ENCODE results near the gene ACAP3. TPM values are rescaled to one million over a fixed set of nuclear protein-coding genes. Genes with fewer than 3 reads are reported as not detected.

The ACAP3 gene
- total and polyA plus RNA-seq, 10 of the 15 experiments (the other 5 are each of a cell fraction or from before 2014, with no cell fraction given), result 0.05 to 34.2 (median 7.1) TPM

GRCh38 chr1:1348420-1349255 lies 40.9 kb upstream of the ACAP3 start:
- peaks cover 6% of the 10 kb centered on the region; the same call in 1 of the 2 replicates for H3K4me1 ChIP-seq (ENCODE audit: control insufficient read depth, insufficient read depth, low read length)
- SMC1A ChIA-PET (ENCODE audit: uncharacterized antibody, unreplicated experiment), result interaction anchor here (0.9 kb wide), 1 partner anchor 23 kb away, joined by 3 read pairs; no protein-coding TSS in a partner anchor
- FAIRE-seq (no peak), ATAC-seq (no peak; the same call in 2 of the 3 replicates), DNase-seq (ENCODE audit: low read depth, low spot score) (no peak)
- H3K79me2 ChIP-seq (ENCODE audit: control insufficient read depth, insufficient read depth, low read length), result peaks cover 2% of the 10 kb centered on the region
- peaks cover 0 to 2% of the 10 kb centered on the region in 2 experiments; a peak in 1 of 4 replicates for H3K27me3 ChIP-seq (replicated peaks in 1 of 2; ENCODE audit: control insufficient read depth in 2 of 2, insufficient read depth in 2 of 2, low read length in 1 of 2)
- 1% methylated on average over 52 of the region's 109 CpGs for WGBS (ENCODE audit: insufficient coverage, insufficient replicate concordance, low lambda C conversion rate, missing lambda C conversion rate)
- POLR2A ChIA-PET, result interaction anchor here (0.7 kb wide), 1 partner anchor 27 kb away, joined by 5 read pairs; the partner anchor contains the start of gene AURKAIP1
- no peaks in the 10 kb centered on the region for H4K20me1 ChIP-seq (ENCODE audit: control insufficient read depth, insufficient read depth)
- H3K4me2 ChIP-seq (ENCODE audit: control insufficient read depth, insufficient read depth), result peak overlapping the region; percentile 83
- in situ Hi-C loops (cut with MboI) (no loop called here), intact Hi-C loops (cut with micrococcal nuclease; ENCODE audit: unreplicated experiment) (loop anchor here (2.0 kb wide), 1 partner anchor 50 kb away; the partner anchor contains the start of gene CCNL2)
- CTCF ChIA-PET, result interaction anchor here (0.6 to 2.1 kb wide), 7 partner anchors 21 to 157 kb away, joined by 3 to 12 read pairs (median 4); no protein-coding TSS in a partner anchor
- H3K9me3 ChIP-seq (replicated peaks; ENCODE audit: control insufficient read depth, insufficient read depth, low read length), result no peaks in the 10 kb centered on the region
- H3K9ac ChIP-seq (ENCODE audit: control insufficient read depth, insufficient read depth, low read length), result peak overlapping the region; percentile 38
- H3K36me3 ChIP-seq (ENCODE audit: control insufficient read depth in 2 of 2, insufficient read depth in 2 of 2, low read length in 1 of 2), result no peaks in the 10 kb centered on the region
- no TSS peak for BruUV-seq (replicated peaks)
- H3K27ac ChIP-seq (ENCODE audit: control insufficient read depth, insufficient read depth), result no peak overlapping the region
- peak overlapping the region; percentile 13; the same call in 1 of the 2 replicates for H2AFZ ChIP-seq (ENCODE audit: control insufficient read depth, low read depth, low read length)
- RAD21 ChIA-PET (ENCODE audit: unreplicated experiment), result interaction anchor here (1.1 to 1.5 kb wide), 3 partner anchors 24 to 43 kb away, joined by 3 to 4 read pairs (median 3); partner anchors contain the start of gene AURKAIP1
- H3K4me3 ChIP-seq, result peak overlapping the region; percentile 83
- TF ChIP-seq JUNB (IDR thresholded peaks at IDR 0.05) (no peak), ZNF207 (IDR thresholded peaks at IDR 0.05; ENCODE audit: borderline replicate concordance) (no peak), ZNF217 (IDR thresholded peaks at IDR 0.05) (no peak), DPF2 (IDR thresholded peaks at IDR 0.05) (peak; percentile 51), SMC3 (IDR thresholded peaks at IDR 0.05; ENCODE audit: borderline replicate concordance, low read length) (no peak), RB1 (IDR thresholded peaks at IDR 0.05; ENCODE audit: borderline replicate concordance) (peak; percentile 30; the same call in 1 of the 2 replicates), BHLHE40 (IDR thresholded peaks at IDR 0.05; ENCODE audit: borderline replicate concordance in 1 of 2, low read depth in 2 of 2, low read length in 1 of 2) (peak in 1 of 2 experiments; percentile 51; a peak in 1 of 4 replicates), RELA (IDR thresholded peaks at IDR 0.05; ENCODE audit: borderline replicate concordance, partially characterized antibody) (no peak), LARP7 (IDR thresholded peaks at IDR 0.05) (peak; percentile 59), NKRF (conservative IDR thresholded peaks at IDR 0.05) (peak; percentile 47; the same call in 1 of the 2 replicates), POLR2AphosphoS2 (IDR thresholded peaks at IDR 0.05; ENCODE audit: low read depth, low read length) (no peak), CHD1 (IDR thresholded peaks at IDR 0.05; ENCODE audit: low read depth, low read length) (no peak), EP300 (IDR thresholded peaks at IDR 0.05; ENCODE audit: borderline replicate concordance in 1 of 2, control insufficient read depth in 1 of 2, low read depth in 2 of 2, low read length in 2 of 2) (no peak), ZNF274 (IDR thresholded peaks at IDR 0.05; ENCODE audit: insufficient read depth, insufficient read length) (no peak), YBX1 (IDR thresholded peaks at IDR 0.05) (no peak), PAX5 (IDR thresholded peaks at IDR 0.05; ENCODE audit: borderline replicate concordance, low read depth, low read length) (peak; percentile 80), MAX (IDR thresholded peaks at IDR 0.05; ENCODE audit: low read depth, low read length) (no peak), RFX5 (IDR thresholded peaks at IDR 0.05; ENCODE audit: low read depth, low read length) (no peak), TBL1XR1 (IDR thresholded peaks at IDR 0.05; ENCODE audit: low read depth, low read length) (no peak), NFIC (IDR thresholded peaks at IDR 0.05; ENCODE audit: low read depth, low read length) (no peak), SMARCA5 (IDR thresholded peaks at IDR 0.05) (0 out of 2 replicates have a peak, but pooled peaks have one; percentile 11)
- TF ChIP-seq, protein P1, sequence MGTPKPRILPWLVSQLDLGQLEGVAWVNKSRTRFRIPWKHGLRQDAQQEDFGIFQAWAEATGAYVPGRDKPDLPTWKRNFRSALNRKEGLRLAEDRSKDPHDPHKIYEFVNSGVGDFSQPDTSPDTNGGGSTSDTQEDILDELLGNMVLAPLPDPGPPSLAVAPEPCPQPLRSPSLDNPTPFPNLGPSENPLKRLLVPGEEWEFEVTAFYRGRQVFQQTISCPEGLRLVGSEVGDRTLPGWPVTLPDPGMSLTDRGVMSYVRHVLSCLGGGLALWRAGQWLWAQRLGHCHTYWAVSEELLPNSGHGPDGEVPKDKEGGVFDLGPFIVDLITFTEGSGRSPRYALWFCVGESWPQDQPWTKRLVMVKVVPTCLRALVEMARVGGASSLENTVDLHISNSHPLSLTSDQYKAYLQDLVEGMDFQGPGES (IDR thresholded peaks at IDR 0.05), result no peak
